ENCODE results near the gene CCL19.

Gene CCL19

DNA sequence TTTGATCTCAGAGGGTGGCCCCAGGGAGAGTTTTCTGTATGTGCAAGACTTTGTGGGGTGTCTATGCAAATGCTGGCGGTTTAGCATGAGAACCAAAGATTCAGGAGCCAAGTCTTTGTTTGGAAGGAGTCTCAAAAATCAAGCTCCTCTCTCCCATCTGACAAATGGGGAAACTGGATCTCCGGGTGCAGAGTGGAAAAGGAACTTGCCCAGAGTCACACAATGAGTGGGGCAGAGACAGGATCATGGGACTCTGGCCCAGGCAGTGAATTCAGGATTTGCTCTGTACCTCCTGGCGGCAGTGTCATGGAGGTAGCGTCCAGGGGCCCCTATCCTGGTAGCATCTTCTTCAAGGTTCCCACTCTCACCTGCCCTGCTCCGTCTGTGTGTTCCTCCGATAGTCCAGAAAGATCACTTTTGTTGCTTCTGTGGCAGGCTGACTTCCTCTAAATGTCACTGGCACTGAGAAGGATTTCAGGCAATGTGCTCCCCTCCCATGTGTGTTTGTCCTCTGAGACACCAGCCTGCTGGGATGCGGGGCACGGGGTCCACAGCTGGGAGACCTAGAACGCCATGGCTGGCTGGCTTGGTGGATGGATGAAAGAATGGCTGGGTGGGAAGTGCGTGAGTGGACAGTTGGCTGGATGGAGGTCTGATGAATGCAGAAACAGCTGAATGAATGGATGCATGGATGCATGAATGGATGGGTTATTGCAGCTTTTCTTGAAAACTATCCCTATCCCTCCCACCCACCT, 3.6 kb downstream of the CCL19 start:
- H3K4me1 Mint-ChIP-seq (ENCODE audit: low read depth in 2 of 2): peaks cover 0 to 3% of the 10 kb centered on the region in 2 donors
- ATAC-seq (replicated peaks) (no peak), DNase-seq (no peak)
- H3K9me3 Mint-ChIP-seq: no peaks in the 10 kb centered on the region
- H3K27me3 Mint-ChIP-seq: peaks cover 19 to 41% of the 10 kb centered on the region in 2 donors
- H3K4me3 Mint-ChIP-seq: no peak overlapping the region
- no peak overlapping the region for H3K27ac Mint-ChIP-seq
- no peaks in the 10 kb centered on the region for H3K36me3 Mint-ChIP-seq (ENCODE audit: insufficient read depth)

DNA sequence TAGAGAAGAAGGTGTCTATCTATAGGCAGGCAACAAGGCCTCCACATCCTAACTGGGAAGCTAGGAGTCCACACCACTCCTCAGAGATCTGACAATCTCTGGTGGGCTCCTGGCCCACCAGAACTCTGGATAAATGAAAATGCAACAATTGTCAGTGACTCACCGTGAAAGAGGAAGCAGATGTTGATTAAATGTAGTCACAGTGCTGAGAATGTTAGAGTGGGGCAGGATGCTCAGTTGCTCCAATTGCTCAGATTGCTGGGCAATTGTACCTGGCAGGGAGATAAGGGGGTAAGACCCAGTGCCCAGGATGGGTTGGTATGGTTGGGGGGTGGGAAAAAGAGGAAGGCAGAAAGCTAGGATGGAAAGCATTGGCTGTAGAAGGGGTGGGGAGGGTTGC, 4.3 kb downstream of the CCL19 start:
- no peaks in the 10 kb centered on the region for H3K9me3 Mint-ChIP-seq
- H3K4me3 Mint-ChIP-seq: no peak overlapping the region
- no peak for ATAC-seq (replicated peaks)
- peaks cover 0 to 3% of the 10 kb centered on the region in 2 donors for H3K4me1 Mint-ChIP-seq (ENCODE audit: low read depth in 2 of 2)
- no peaks in the 10 kb centered on the region for H3K36me3 Mint-ChIP-seq (ENCODE audit: insufficient read depth)
- H3K27me3 Mint-ChIP-seq: peaks cover 19 to 41% of the 10 kb centered on the region in 2 donors
- H3K27ac Mint-ChIP-seq: no peak overlapping the region
- no peak for DNase-seq

DNA sequence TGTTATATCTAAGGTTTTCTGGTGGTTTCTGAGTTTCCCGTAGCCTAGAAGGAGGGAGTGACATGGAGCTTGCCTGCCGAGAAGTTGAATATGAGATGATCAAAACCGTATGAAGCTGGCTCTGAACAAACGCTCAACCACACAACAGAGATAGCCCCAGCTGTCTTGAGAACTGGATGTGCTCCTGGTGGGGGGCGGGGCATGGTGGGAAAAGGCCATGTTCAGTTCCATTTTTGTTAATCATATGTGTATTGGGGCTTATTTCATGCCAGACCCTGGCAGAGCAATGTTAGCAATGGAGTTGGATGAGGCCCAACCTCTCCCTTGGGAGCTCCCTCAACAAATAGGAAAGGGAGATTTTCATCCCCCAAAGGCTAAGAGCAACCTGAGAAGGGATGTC, 4.8 kb downstream of the CCL19 start:
- Mint-ChIP-seq H3K27ac (no peak overlapping the region), H3K4me1 (ENCODE audit: low read depth in 2 of 2) (peaks cover 0 to 3% of the 10 kb centered on the region in 2 donors), H3K27me3 (peaks cover 19 to 41% of the 10 kb centered on the region in 2 donors), H3K4me3 (no peak overlapping the region), H3K9me3 (no peaks in the 10 kb centered on the region), H3K36me3 (ENCODE audit: insufficient read depth) (no peaks in the 10 kb centered on the region)
- DNase-seq (no peak), ATAC-seq (replicated peaks) (no peak)

DNA sequence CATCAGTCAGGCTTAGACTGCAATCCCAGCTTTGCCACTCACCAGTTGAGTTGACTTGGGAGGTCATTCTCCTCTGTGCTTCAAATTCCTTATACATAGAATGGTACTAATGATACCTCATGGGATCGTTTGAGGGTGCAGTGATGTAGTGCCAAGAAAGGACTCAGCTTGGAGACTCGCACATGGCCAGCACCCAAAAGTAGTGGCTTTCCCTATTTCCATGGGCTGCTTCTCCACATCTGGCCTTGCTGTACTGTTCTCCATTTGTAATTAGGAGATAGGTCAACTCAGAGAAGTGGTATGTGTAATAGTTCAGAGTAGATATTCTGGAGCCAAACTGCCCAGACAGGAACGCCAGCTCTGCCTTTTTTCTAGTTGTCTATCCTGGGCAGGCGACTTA, 5.5 kb downstream of the CCL19 start:
- Mint-ChIP-seq H3K9me3 (no peaks in the 10 kb centered on the region), H3K36me3 (ENCODE audit: insufficient read depth) (no peaks in the 10 kb centered on the region), H3K4me1 (ENCODE audit: low read depth in 2 of 2) (peaks cover 0 to 3% of the 10 kb centered on the region in 2 donors), H3K4me3 (no peak overlapping the region), H3K27me3 (peaks cover 19 to 41% of the 10 kb centered on the region in 2 donors), H3K27ac (no peak overlapping the region)
- DNase-seq (no peak), ATAC-seq (replicated peaks) (no peak)

DNA sequence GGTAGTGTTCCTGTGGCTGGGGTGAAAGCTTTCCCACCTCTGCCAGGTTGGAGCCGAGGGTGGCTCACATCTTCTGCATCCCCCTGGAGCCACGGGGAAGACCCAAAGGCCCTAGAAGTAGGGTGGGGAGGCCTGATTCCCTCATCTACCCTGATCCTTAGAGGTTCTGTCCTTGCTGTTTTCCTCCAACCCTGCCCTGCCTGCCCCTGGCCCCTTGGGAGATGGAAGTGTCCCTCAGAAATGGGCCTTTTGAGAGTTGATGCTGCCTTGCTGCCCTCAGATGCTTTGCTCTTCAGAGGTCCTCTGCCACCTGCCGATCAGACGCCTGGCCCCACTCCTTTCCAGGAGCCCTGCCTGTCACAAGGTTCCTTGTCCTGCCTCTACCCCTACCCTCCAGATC, 6.3 kb downstream of the CCL19 start:
- no peaks in the 10 kb centered on the region for H3K9me3 Mint-ChIP-seq
- peaks cover 0 to 3% of the 10 kb centered on the region in 2 donors for H3K4me1 Mint-ChIP-seq (ENCODE audit: low read depth in 2 of 2)
- no peaks in the 10 kb centered on the region for H3K36me3 Mint-ChIP-seq (ENCODE audit: insufficient read depth)
- ATAC-seq (replicated peaks) (no peak), DNase-seq (no peak)
- H3K27ac Mint-ChIP-seq: no peak overlapping the region
- H3K27me3 Mint-ChIP-seq: peaks cover 17 to 39% of the 10 kb centered on the region in 2 donors
- H3K4me3 Mint-ChIP-seq: no peak overlapping the region

DNA sequence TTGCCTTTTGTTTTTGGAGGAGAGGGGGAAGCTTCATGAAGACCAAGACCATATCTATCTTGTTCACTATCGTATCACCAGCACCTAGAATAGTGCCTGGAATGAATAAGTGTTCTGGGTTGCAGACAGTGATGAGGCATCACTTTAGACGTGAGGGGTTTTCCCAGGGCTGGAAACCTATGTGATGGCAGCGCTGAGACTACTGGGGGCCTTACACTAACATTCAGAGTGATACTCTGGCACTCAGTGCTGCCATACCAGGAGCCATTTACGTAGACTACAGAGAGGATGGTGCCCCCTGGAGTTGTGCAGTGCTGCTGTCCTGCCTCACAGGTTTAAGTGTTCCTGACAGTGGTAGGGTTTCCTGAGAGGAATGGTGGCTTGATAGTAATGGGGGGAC, 6.9 kb downstream of the CCL19 start:
- peaks cover 0 to 2% of the 10 kb centered on the region in 2 donors for H3K4me1 Mint-ChIP-seq (ENCODE audit: low read depth in 2 of 2)
- no peak overlapping the region for H3K27ac Mint-ChIP-seq
- no peak overlapping the region for H3K4me3 Mint-ChIP-seq
- no peaks in the 10 kb centered on the region for H3K36me3 Mint-ChIP-seq (ENCODE audit: insufficient read depth)
- peaks cover 10 to 32% of the 10 kb centered on the region in 2 donors for H3K27me3 Mint-ChIP-seq
- ATAC-seq (replicated peaks) (no peak), DNase-seq (no peak)
- no peaks in the 10 kb centered on the region for H3K9me3 Mint-ChIP-seq

DNA sequence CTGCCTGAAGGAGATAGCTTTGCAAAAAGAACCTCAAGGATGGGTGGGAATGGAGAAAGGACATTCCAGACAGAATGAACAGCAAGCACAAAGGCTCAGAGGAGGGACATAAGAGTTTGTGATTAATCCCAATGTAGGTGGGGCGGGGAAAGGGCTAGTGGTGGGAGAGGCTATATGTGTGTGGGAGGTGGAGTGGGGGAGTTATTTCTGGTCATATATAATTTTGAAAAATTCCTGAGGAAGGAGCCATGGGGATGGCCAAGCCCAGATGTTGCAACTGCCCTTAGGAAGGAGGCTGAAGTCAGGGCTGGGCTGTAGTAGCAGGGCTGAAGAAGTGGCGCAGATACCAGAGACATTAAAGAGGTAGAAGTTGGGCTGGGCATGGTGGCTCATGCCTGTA, 15.2 kb downstream of the CCL19 start:
- Mint-ChIP-seq H3K36me3 (ENCODE audit: insufficient read depth) (no peaks in the 10 kb centered on the region), H3K9me3 (no peaks in the 10 kb centered on the region), H3K4me1 (ENCODE audit: low read depth in 2 of 2) (peaks cover 0 to 2% of the 10 kb centered on the region in 2 donors), H3K4me3 (no peak overlapping the region), H3K27me3 (no peaks in the 10 kb centered on the region), H3K27ac (no peak overlapping the region)
- ATAC-seq (replicated peaks): no peak
- DNase-seq: no peak

DNA sequence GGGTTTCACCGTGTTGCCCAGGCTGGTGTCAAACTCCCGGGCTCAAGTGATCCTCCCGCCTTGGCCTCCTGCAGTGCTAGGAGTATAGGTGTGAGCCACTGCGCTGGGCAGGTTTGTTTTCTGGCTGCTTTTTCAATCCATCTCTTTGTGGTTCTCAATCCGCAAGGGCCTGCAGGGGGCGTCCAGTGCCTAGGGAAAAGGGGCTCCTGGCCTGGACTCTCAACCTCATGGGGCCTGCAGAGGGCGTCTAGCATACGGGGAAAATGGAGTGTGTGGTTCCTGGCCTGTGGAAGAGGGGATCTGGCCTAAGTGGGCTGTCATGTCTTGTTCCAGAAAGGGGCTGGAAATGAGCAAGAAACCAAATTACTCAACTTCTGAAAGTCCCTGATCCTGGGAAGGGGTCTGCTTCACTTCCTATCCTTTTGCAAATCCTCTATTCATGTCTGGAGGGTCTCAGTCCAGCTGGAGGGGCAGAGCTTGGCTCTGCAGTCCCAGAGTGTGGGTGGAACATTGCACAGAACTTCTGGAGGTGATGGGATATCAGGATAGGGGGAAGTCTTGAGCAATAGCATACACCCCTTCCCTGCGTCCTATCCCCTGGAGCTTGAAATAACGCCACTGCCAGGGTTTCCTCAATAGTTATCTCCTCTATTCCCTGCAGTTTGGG, 15.9 kb downstream of the CCL19 start:
- no peaks in the 10 kb centered on the region for H3K27me3 Mint-ChIP-seq
- H3K4me1 Mint-ChIP-seq (ENCODE audit: low read depth in 2 of 2): peaks cover 0 to 2% of the 10 kb centered on the region in 2 donors
- peak overlapping the region in 1 of 2 donors; percentile 8 for H3K27ac Mint-ChIP-seq
- no peak overlapping the region for H3K4me3 Mint-ChIP-seq
- no peaks in the 10 kb centered on the region for H3K9me3 Mint-ChIP-seq
- DNase-seq: peak in 1 of 3 experiments; percentile 20
- no peaks in the 10 kb centered on the region for H3K36me3 Mint-ChIP-seq (ENCODE audit: insufficient read depth)
- peak; percentile 63 for ATAC-seq (replicated peaks)

DNA sequence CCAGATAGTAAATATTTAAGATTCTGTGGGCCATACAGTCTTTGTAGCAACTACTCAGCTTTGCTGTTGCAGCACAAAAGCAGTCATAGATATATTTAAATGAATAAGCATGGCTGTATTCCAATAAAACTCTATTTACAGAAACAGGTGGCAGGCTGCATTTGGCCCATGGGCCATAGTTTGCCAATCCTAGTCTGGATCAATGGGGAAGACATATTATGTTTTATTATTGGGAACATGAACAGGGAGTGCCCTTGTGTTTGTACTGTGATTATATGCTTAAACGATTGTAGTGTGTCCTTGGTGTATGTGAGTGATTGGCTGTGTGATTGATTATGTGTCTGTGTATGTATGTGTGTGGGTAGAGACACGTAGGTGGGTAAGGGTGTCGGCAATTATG, 16.6 kb downstream of the CCL19 start:
- Mint-ChIP-seq H3K27me3 (no peaks in the 10 kb centered on the region), H3K36me3 (ENCODE audit: insufficient read depth) (no peaks in the 10 kb centered on the region), H3K27ac (peak overlapping the region in 1 of 2 donors; percentile 8), H3K4me1 (ENCODE audit: low read depth in 2 of 2) (peaks cover 0 to 2% of the 10 kb centered on the region in 2 donors), H3K4me3 (no peak overlapping the region), H3K9me3 (no peaks in the 10 kb centered on the region)
- ATAC-seq (replicated peaks): no peak
- DNase-seq: no peak

DNA sequence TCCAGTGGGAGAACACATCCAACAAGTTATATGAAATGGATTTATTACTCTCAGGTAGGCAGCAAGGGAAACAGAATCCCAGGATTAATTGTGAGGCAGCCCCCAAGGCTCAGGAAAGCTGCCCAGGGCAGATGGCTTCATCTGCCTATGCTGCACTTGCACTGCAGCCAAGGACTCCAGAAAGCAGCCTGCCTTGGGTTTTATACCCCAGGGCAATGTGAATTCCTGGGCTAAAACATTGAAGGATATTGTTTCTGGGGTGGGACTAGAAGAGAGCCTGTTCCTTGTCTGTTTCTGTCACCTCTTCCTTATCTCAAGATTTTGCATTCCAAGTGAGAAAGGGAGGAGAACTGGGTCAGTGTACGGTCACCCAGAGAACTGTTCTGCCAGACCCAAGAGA, 19.8 kb downstream of the CCL19 start:
- no peaks in the 10 kb centered on the region for H3K36me3 Mint-ChIP-seq (ENCODE audit: insufficient read depth)

DNA sequence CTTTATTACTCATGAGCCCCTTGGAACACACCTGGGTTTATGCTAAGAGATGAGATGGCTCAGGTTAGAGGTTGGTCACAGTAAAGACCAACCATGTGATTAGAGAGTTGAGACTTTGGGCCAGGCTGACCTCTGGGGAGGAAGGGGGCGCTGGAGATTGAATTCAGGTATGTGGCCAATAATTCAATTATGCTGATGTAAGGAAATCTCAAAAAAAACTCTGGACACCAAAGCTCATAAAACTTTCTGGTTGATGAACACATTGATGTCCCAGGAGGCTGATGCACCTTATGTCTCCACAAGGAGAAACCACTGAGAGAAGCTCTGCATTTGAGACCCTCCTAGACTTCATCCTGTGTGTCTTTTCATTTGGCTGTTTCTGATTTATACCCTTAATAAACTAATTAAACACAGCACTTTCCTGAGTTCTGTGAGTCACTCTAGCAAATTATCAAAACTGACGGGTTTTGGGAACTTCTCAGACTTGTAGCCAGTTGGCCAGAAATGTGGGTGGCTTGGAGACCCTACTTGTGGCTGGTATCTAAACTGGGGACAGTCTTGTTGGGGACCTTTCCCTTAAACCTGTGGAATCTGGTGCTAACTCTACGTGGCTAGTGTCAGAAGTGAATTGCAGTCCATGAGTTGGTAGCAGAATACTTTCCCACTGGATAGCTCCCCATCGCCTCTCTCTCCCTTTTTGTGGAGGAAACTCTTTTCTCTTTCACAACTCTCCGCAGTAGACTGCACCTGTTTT, 21.1 kb downstream of the CCL19 start:
- DNase-seq (no peak), ATAC-seq (replicated peaks) (no peak)
- Mint-ChIP-seq H3K27me3 (no peaks in the 10 kb centered on the region), H3K9me3 (peaks cover 0 to 3% of the 10 kb centered on the region in 2 donors), H3K4me3 (no peak overlapping the region), H3K4me1 (ENCODE audit: low read depth in 2 of 2) (peaks cover 8 to 16% of the 10 kb centered on the region in 2 donors), H3K36me3 (ENCODE audit: insufficient read depth) (peaks cover 9% of the 10 kb centered on the region), H3K27ac (no peak overlapping the region)

More for the DNA sequence above, 19.8 kb downstream of the CCL19 start:
- DNase-seq (no peak), ATAC-seq (replicated peaks) (no peak)
- no peak overlapping the region for H3K4me3 Mint-ChIP-seq
- H3K27ac Mint-ChIP-seq: no peak overlapping the region
- H3K9me3 Mint-ChIP-seq: peaks cover 0 to 3% of the 10 kb centered on the region in 2 donors
- H3K4me1 Mint-ChIP-seq (ENCODE audit: low read depth in 2 of 2): peaks cover 7 to 9% of the 10 kb centered on the region in 2 donors
- no peaks in the 10 kb centered on the region for H3K27me3 Mint-ChIP-seq

DNA sequence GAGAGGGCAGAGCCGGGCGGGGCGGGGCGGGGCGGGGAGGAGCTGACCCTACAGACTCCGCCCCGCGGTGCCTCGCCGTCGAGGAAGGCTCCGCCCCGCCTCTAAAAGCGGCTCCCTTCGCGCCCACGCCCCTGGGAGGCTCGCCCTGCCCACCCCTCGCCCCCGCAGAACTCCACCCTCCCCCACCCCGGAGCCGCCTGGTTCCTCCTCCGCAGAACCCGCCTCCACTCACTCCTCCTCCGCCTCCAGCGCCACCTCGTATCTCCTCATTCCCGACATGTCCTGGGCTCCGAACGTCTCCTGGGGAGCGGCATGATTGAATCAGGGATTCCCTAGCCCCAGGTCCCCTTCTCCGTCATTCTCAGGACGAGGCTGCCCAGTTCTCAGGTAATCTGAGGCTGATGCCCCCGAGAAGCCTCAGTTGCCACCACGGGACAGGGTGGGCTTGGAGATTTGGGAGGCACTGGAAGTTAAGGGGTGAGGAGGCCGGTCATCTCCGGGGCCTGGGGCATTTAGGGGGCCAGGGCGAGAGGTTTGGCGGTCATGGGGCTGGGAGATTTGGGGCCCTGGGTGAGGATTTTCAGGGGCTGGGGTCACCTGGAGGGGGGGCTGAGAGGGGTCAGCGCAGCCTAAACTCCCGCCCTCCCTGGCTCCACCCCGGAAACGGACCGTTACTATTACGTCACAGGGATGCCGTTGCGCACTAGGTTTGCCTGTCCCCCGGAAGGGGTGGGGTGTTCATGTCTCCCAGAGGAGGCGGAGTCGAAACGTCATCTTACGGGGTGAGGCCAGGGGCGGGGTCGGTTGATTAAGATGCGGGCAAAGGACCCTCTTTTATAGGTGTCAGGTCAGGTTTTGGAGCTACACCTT, 25.5 kb downstream of the CCL19 start:
- Mint-ChIP-seq H3K27me3 (no peaks in the 10 kb centered on the region), H3K36me3 (ENCODE audit: insufficient read depth) (peaks cover 9% of the 10 kb centered on the region), H3K4me1 (ENCODE audit: low read depth in 2 of 2) (peaks cover 34 to 37% of the 10 kb centered on the region in 2 donors), H3K27ac (peak overlapping the region; percentile 93 to 96), H3K4me3 (peak overlapping the region; percentile 79 to 86), H3K9me3 (peaks cover 0 to 3% of the 10 kb centered on the region in 2 donors)
- ATAC-seq (replicated peaks): peak; percentile 76
- peak; percentile 84 to 89 (median 85) for DNase-seq

DNA sequence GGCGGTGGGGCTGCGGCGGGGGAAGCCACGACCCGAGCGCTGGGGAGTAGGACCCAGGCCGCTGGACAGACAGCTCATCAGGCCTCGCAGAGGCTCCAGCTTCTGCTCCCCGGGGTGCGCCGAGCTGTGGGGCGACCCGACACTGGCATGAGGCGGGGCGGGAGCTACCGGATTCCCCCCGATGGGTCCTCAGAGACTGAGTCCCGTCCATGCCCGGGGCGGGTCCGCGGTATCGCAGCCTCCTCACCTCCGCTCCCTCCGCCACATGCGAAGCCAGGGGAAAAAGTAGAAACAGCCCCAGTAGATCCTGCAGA, 26.1 kb downstream of the CCL19 start:
- Mint-ChIP-seq H3K9me3 (peaks cover 0 to 3% of the 10 kb centered on the region in 2 donors), H3K36me3 (ENCODE audit: insufficient read depth) (peaks cover 9% of the 10 kb centered on the region), H3K27ac (peak overlapping the region; percentile 93 to 96), H3K27me3 (no peaks in the 10 kb centered on the region), H3K4me1 (ENCODE audit: low read depth in 2 of 2) (peaks cover 34 to 37% of the 10 kb centered on the region in 2 donors), H3K4me3 (peak overlapping the region; percentile 79 to 86)
- DNase-seq (no peak), ATAC-seq (replicated peaks) (peak; percentile 11)

All from effector memory CD8-positive, alpha-beta T cell (primary cell).